HG03354 (cell line): ENCODE data around the gene LRP1B.

Experiments
- ATAC-seq: cut with Tn5 transposase; IDR thresholded peaks from one replicate; pipeline ENCODE4 v1.9.1; 2021; ENCODE audit warnings: mild to moderate bottlenecking; ENCODE audit not compliant: unreplicated experiment, poor library complexity, severe bottlenecking

LRP1B gene

GRCh38 chr2:141711627-141712026 is 419.2 kb downstream of the LRP1B start:
- no peak for ATAC-seq

GRCh38 chr2:141710589-141711239 is 420.1 kb downstream of the LRP1B start:
- no peak for ATAC-seq

DNA sequence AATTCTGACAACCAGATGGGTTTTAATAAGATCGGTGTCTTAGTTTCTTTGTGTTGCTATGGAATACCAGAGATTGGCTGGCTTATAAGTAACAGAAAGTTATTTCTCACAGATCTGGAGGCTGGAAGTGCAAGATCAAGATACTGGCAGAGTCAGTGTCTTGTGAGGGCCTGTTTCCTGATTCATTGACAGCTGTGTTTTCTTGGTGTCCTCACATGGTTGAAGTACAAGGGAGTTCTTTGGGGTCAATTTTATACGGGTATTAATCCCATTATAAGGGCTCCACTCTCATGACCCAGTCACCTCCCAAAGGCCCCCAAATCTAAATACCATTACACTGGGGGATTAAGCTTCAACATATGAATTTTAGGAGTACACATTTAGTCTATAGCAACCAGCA is 421.1 kb downstream of the LRP1B start:
- no peak for ATAC-seq

DNA sequence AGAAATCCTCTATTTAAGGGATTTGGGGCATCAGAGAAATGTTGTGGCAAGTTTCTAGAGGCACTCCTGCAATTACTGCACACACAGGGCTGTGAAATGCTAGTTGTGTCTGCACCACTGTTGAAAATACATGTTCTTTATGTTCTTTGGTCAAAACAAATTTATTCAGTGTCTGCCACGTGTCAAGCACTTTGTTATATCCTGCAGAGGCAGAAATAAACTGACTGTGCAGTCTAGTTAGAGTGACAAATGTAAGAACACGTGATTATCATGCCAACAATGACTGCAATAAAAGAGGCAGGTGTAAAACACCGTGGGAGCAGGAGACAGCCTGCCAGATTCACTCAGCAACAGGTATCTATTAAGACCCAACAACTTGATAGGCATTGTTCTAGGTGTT is 423.3 kb downstream of the LRP1B start:
- no peak for ATAC-seq

DNA sequence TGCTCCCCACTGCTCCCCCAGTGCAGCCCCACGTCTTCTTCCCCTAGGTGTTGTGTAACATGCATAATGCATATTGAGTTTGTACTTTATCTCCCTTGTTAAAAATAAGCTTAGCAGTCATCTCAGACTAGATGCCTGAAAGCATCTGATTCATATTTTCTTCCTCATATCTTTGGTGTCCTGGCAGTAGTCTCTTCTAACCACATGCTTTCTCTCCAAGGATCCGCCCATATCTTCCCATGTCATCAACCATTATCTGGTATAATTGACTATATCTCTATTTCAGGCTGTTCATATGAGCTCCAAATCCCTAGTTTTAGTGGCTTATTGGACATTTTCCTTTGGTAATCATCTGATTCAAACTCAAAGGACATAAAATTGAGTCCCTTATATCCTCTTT is 426.3 kb downstream of the LRP1B start:
- ATAC-seq = no peak

DNA sequence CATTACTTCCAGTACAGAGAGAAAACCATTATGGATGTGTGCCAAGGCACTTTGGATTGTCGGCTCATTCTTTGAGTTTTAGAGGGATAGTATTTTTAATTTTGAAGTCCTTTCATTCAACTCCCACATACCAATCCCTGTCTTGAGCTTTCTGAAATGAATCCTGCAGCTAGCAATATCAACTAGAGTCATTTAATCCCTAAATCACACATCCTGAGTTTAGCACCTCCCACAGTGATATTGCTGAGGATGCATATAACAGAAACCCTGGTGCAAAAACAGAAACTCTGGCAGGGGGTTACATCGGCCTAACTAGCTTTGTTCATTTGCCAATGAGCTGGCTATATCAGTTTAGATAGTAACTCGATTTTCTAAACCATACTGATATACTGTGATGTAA is 427.3 kb downstream of the LRP1B start:
- ATAC-seq = no peak

GRCh38 chr2:141701618-141702017 is 429.2 kb downstream of the LRP1B start:
- no peak for ATAC-seq

DNA sequence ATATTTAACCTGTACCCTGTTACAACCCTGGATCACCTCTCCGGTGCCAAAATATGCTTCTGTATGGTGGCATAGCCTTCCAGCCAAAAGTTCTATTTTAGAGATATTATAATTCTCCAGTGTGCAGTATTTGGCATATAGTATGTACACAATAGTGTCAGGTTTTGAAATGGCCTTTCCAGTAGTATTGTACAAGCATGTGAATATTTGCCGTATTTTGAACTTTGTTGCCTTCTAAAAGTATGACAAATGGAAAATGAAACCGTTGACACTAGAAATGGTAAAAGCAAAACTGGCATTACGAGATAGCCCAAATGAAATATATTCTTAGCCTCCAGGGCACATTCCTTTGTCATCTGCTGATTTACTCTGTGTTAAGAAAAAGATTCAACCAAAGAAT is 431.2 kb downstream of the LRP1B start:
- no peak for ATAC-seq

DNA sequence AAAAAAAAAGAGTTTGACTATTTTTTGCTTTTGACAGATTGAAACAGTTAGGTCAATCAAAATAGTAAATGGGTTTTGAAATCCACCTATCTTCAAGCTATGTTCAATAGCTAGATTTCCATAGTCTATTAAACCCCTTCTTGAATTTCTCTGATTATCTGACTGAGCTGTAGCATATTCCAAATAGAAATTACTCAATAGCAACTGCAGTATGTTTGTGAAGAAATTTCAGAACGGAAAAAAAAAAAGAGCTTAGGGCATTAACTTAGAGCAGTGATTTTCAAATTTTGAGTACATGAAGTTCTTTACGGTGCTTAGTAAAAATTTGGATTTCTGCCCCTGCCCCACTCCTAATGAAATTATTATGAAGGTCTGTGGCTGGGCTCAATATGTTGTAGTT is 432.3 kb downstream of the LRP1B start:
- no peak for ATAC-seq

DNA sequence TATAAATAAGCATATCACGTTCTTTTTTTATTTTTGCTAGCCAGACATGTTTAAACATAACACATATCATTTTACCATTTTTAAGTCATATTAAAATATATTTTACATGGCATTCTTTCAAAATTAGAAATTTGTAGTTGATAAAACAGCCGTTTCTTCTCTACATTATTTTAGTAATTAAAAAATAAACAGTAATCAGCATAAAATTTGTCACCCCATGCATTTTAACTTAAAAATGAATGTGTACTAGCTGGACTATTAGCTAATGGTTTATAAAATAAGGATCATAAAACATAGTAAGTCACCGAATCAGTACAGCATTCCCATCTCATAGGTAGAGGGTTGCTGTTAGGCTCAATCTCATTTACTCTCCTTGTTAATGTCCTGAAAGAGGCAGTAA is 433.8 kb downstream of the LRP1B start:
- ATAC-seq = no peak

DNA sequence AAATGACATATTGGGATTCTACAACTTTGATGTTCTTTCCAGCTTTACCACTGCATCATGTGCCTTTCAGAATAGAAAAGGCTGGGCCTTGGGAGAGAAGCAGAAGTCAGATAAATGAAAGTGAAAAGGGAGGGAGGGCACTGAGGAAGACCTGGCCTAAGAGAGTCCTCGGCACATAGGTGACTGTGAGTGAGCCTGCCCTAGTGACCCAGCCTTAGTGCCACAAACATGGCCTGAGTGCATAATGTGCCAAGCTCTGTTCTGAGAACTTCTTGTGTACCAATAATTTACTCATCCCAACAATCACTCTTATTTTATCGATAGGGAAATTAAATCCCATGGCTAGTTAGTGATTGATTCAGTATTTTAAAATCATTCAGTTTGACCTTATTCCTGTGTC is 436.6 kb downstream of the LRP1B start:
- ATAC-seq = no peak

- no peak for ATAC-seq
Measured at GRCh38 chr2:141692829-141693228, 438.0 kb downstream of the LRP1B start.

DNA sequence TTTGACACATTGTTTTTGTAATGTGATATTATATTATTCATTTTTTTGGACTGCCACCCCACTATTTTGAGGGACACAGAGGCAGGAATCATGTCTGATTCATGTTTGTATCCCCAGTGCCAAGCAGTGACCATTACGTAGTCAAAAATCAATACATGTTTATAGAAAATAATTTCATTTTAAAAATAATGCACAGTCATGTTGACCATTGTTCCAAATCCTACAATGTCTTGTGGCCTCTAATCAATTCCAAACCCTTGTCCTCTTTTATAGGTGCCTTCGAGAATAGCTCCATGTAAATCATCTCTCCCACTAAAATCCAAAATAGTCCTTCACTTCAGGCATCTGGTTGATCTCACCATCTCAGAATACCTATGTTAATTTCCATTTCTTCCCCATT is 454.7 kb downstream of the LRP1B start:
- no peak for ATAC-seq

- no peak for ATAC-seq
Measured at GRCh38 chr2:141666191-141666590, 464.6 kb downstream of the LRP1B start.

- no peak for ATAC-seq
Measured at GRCh38 chr2:141660232-141660631, 470.6 kb downstream of the LRP1B start.

GRCh38 chr2:141654311-141654710 is 476.5 kb downstream of the LRP1B start:
- ATAC-seq = no peak

DNA sequence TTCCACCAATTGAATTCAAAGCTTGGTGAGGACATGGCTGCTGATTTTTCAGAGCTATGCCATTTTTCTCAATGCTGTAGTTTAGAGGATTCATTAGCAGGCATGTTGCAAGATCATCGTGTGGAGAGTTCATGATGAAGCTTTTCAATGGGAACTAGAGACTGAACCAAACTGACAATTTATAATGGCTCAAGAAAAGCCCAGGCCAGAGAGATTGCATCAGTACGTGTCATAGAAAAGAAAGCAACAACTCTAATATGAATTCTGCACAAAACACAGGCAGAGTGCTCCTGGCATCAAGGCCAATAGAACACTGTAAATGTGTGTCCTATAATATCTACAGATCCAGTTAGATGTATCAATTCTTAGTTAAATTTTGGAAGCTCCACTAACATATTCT is 477.6 kb downstream of the LRP1B start:
- no peak for ATAC-seq

GRCh38 chr2:141652308-141652707 is 478.5 kb downstream of the LRP1B start:
- no peak for ATAC-seq

GRCh38 chr2:141647353-141647752 is 483.5 kb downstream of the LRP1B start:
- ATAC-seq = no peak

- no peak for ATAC-seq
Measured at GRCh38 chr2:141641462-141641861, 489.4 kb downstream of the LRP1B start.

- ATAC-seq = no peak
Measured at GRCh38 chr2:141639809-141640208, 491.0 kb downstream of the LRP1B start.

DNA sequence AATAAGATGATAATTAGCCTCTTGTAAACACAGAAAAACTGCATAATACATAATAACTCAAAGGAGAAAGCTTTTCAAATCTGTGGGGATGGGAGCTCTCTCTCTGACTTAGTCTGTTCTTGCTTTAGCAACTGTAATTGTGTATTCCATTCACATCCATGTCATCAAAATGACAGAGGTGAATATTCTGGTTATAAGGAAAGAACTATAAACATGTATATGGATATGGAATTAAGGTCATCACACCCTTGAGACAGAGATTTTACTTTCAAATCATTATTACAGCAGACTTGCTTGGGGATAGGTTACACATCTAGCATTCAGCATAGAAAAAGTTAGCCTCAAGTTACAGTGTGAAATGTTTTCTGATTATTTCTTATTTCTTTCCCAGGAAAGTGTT is 497.7 kb downstream of the LRP1B start:
- ATAC-seq = no peak
